WERI-Rb-1 (cell line): ENCODE measurements around the gene PNPLA2.

ENCODE experiments used
- DNase-seq: peaks from one replicate; pipeline ENCODE4 v3.0.0-alpha.2; 2020
- H3K27ac ChIP-seq: fragments of 250-450 bp; sonication (Bioruptor Pico); 2 replicates; pipeline ENCODE4 v1.5.1; 2020; ENCODE audit warnings: mild to moderate bottlenecking, moderate library complexity
- H3K27me3 ChIP-seq: fragments of 250-450 bp; sonication (Bioruptor Pico); 2 replicates; pipeline ENCODE4 v1.5.1; 2021; ENCODE audit warnings: mild to moderate bottlenecking, low read depth, moderate library complexity; ENCODE audit not compliant: insufficient read depth, severe bottlenecking
- H3K36me3 ChIP-seq: fragments of 250-450 bp; sonication (Bioruptor Pico); 2 replicates; pipeline ENCODE4 v1.5.1; 2020; ENCODE audit warnings: mild to moderate bottlenecking, moderate library complexity
- H3K4me3 ChIP-seq: 2 replicates; pipeline ENCODE4 v1.5.1; 2011; ENCODE audit warnings: low read depth, mild to moderate bottlenecking, control low read depth, low read length
- H3K9me3 ChIP-seq: fragments of 250-450 bp; sonication (Bioruptor Pico); 2 replicates; pipeline ENCODE4 v1.5.1; 2021; ENCODE audit warnings: mild to moderate bottlenecking, moderate library complexity; ENCODE audit not compliant: severe bottlenecking
- CTCF ChIP-seq: IDR thresholded peaks from 2 replicates; pipeline ENCODE4 v1.5.1; 2011; ENCODE audit warnings: low read depth, mild to moderate bottlenecking, control low read depth, inconsistent platforms, low read length

The PNPLA2 gene

GRCh38 chr11:782264-783174 lies 36.2 kb upstream of the PNPLA2 start:
- DNase-seq: no peak
- Histone ChIP-seq H3K36me3 (peaks cover 5% of the 10 kb centered on the region), H3K4me3 (no peak overlapping the region), H3K9me3 (no peaks in the 10 kb centered on the region), H3K27me3 (no peaks in the 10 kb centered on the region), H3K27ac (peak overlapping the region; percentile 44; the same call in 1 of the 2 replicates)
- TF ChIP-seq CTCF: no peak

- Histone ChIP-seq H3K36me3 (peaks cover 5% of the 10 kb centered on the region), H3K27ac (peak overlapping the region; percentile 44), H3K9me3 (no peaks in the 10 kb centered on the region), H3K27me3 (no peaks in the 10 kb centered on the region), H3K4me3 (no peak overlapping the region)
- peak; percentile 95 for DNase-seq
- TF ChIP-seq CTCF: peak; percentile 98
Measured at GRCh38 chr11:783581-784015, 35.1 kb upstream of the PNPLA2 start.

- H3K27ac ChIP-seq: peak overlapping the region; percentile 59
- H3K4me3 ChIP-seq: no peak overlapping the region
- H3K27me3 ChIP-seq: no peaks in the 10 kb centered on the region
- peaks cover 10% of the 10 kb centered on the region for H3K36me3 ChIP-seq
- TF ChIP-seq CTCF: no peak
- H3K9me3 ChIP-seq: no peaks in the 10 kb centered on the region
- DNase-seq: peak; percentile 68
Measured at GRCh38 chr11:786235-787083, 32.3 kb upstream of the PNPLA2 start.

- Histone ChIP-seq H3K27me3 (no peaks in the 10 kb centered on the region), H3K4me3 (no peak overlapping the region), H3K36me3 (peaks cover 17% of the 10 kb centered on the region), H3K9me3 (no peaks in the 10 kb centered on the region), H3K27ac (peak overlapping the region; percentile 59)
- TF ChIP-seq CTCF: no peak
- no peak for DNase-seq
Measured at GRCh38 chr11:787084-787675, 31.5 kb upstream of the PNPLA2 start.

- H3K4me3 ChIP-seq: no peak overlapping the region
- DNase-seq: no peak
- TF ChIP-seq CTCF: no peak
- no peaks in the 10 kb centered on the region for H3K9me3 ChIP-seq
- H3K36me3 ChIP-seq: peaks cover 24% of the 10 kb centered on the region
- H3K27ac ChIP-seq: no peak overlapping the region
- H3K27me3 ChIP-seq: no peaks in the 10 kb centered on the region
Measured at GRCh38 chr11:788009-788640, 30.6 kb upstream of the PNPLA2 start.
